Activated CD4-positive, alpha-beta T cell treated with anti-CD3 and anti-CD28 coated beads, Interleukin-2, Interleukin-6, amounts not matched to agents 100 ng/mL and 50 ng/mL, durations not matched to agents 16 hours and 8 hours (primary cell): ENCODE data around the gene GAK.
A peak's percentile ranks its signal among the peaks of the same experiment; 100 is the strongest.

Source experiments
- DNase-seq: peaks from one replicate; pipeline ENCODE4 v3.0.0-alpha.2; 2020

The GAK gene

DNA sequence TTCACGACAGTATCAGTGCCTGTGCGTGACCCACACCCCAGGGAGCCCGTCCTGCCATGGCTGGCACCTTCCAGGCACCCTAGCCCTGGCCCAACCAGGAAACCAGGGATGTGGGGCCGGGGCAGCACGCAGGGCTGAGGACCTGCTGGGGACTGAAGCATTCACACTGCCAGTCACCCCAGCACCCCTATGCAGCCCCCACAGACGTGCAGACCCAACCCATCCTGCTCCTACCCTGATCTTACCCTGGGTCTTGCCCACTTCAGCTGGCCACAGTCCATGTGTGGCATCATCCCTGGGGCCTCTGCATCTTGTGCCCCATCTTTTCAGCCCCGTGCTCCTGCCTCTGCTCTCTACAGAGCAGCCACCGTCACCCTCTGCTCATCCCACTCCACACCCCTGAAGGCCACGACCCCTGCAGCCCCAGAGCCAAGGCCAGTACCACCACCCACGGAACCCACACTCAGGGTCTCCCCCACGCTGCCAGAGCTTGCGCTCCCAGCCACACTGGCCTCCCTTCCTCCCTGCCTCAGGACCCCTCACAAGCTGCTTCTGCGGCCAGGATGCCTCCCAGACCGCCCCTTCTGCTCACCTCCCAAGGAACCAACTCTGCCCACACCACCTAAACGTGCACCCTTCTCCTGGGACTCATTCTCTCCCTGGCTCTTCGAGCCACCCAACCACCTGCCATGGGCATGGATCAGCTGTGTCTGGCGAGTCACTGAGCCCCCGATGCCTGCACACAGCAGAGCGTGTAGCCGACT lies 25.6 kb downstream of the GAK start:
- DNase-seq, result no peak

DNA sequence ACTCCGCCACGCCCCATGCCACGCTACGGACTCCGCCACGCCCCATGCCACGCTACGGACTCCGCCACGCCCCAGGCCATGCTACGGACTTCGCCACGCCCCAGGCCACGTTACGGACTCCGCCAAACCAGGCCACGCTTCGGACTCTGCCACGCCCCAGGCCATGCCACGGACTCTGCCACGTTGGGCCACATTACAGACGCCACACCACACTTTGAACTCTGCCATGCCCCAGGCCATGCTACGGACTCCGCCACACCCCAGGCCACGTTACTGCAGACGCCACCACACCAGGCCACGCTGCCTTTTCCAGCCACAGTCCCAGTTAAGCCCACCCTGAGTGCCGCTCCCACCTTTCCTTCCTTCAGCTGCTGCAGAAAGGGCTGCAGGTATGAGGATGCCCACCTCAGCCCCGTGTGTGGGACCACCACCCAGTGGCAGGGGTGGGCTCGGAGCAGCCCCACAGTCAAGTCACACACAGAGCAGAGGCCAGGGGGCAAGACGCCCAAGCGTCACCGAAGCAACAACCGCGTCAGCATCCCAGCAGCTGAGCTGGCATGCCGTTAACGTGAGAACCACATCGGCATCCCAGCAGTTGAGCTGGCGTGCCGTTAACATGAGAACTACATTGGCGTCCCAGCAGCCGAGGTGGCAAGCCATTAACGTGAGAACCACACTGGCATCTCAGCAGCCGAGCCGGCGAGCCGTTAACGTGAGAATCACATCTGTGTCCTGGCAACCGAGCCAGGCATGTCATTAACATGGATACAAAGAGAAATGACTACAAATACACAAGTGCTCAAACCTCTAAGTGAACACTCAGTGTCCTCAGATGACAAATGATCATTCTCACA lies 26.4 kb downstream of the GAK start:
- no peak for DNase-seq

DNA sequence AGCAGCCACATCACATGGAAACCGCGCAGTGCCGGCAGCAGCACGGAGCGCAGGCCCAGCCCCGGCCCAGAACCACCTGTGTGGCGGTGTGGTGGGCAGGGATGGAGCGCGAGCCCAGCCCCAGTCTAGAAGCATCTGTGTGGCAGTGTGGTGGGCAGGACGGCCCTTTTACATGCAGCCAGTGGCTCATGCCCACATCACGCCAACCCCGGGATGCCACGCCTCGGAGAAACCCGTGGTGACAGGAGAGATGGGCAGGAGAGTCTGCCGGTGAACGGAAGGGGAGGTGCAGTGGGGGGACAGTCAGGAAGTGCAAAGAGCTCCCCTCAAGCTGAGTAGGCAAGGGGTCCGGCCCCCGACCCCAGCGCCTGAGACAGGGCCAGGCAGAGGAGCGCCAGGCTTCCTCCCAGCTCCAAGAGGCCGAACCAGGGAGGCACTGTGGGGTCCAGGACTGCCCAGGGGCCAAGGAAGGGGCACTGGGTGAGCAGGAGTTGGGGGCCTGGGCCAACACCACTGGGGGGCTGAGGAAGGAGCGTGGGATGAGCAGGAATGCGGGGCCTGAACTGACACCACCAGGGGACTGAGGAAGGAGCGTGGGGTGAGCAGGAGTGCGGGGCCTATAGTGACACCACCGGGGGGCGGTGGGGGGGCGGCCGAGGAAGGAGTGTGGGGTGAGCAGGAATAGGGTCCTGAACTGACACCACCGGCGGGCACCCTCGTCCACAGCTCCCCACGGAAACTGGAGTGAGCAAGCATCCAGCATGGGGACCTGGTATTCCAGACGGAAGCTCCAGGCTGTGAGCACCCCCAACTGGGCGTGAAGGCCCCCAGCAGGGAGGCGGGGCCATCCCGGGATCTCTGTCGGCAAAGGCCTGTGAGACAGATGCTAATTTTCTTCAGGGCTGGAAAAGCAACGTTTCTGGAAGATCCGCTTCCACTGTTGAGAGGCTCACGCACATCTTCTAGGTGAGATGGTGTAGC lies 28.8 kb downstream of the GAK start:
- no peak for DNase-seq

DNA sequence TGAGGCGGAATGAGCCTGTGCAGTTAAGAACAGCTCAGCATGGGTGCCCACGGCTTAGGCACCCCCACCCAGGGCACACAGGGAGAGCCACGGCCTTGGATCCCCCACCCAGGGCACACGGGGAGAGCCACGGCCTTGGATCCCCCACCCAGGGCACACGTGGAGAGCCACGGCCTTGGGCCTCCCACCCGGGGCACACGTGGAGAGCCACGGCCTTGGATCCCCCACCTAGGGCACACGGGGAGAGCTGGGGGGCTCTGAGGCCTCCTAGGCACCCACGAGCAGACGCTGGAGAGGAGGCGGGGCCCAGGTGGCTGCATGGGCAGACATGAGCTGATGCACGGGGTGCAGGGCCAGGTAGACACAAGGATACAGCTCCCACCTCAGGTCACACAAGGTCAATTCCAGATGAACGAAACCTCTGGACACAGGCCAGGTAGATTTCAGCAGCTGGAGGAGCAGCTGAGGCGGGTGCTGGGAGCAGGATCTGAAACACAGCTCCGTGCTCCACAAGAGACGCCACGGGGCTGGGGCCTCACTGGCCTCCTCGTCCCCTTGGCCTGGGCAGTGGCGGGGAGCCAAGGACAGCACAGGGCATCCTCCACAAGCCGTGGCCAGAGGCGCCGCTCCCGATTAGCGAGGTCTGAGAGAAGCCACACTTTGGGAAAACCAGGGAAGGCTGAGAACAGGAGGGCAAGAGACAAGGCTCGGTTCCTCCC lies 30.8 kb downstream of the GAK start:
- DNase-seq, result no peak

DNA sequence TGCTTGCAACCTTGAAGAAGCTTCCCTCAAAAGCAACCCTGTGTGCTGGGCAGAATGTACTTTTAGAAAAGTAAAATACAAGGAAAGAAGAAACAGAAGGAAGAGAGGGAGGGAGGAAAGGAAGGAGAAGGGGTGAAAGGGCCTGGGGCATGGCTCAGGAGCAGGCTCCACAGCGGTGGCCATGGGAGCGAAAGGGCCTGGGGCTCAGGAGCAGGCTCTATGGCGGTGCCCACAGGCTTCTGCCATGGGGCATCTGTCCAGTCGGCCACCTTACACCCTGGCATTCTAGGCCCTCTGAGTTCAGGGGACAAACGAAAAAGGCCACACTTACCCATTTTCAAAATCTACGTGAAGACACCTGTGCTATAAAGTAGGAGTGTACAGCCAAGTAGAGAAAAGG lies 31.4 kb downstream of the GAK start:
- DNase-seq, result no peak

DNA sequence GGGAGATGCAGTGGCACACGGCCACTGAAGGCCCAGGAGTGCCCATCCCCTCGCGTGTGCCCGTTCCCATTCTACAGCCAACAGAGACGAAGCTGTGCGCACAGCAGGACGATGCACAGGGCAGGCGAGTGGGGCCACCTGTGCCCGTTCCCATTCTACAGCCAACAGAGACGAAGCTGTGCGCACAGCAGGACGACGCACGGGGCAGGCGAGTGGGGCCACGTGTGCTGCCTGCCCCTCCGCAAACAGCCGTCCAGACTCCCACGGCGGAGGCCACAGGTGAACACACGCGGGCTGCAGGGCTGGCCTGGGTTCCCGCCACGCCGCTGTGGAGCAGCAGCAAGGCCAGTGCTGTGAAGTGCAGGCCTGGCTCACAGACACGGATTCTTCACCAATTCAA lies 32.0 kb downstream of the GAK start:
- DNase-seq, result no peak

DNA sequence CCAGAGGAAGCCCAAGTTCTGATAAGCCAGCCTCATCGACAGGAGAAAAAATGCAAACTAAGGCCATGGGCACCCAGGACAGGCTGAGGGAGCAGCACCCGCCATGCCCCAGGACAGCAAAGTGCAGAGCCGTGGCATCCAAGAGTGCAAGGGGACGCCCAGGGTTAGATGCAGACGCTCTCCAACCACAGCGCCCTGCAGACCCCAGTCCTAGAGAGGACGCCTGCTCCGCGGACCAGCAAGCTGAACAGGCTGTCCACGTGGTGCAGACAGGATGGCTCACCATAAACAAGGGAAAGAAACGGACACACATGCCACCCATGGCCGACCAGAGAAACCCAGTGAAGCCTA lies 32.6 kb downstream of the GAK start:
- DNase-seq, result no peak

DNA sequence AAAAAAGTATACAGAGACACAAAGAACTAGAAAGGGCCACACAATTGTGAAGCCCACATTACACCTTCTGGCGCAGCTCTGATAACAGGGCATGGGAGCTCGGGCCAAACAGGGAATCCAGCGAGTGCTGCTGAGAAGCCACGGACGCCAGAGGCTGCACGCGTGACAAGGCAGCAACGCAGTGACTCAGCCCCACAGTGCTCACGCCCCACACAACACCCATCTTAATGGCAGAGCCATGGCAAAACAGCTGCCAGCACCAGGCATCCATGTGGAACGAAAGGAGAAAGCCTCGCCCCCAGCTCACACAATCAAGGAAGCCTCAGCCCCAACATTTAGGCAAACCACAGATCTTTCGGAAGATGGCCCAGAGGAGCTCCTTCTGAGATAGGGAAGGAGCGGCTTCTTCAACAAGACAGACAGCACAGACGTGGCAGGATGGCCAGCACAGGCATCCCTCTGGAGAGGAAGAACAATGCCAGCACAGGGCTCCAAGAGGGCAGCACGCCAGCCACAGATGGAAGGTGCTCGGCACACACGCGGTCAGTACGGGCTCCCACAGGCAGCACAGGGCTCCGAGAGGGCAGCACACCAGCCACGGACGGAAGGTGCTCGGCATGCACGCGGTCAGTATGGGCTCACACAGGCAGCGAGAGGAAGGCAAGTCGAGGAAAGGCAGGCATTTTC lies 33.1 kb downstream of the GAK start:
- no peak for DNase-seq

DNA sequence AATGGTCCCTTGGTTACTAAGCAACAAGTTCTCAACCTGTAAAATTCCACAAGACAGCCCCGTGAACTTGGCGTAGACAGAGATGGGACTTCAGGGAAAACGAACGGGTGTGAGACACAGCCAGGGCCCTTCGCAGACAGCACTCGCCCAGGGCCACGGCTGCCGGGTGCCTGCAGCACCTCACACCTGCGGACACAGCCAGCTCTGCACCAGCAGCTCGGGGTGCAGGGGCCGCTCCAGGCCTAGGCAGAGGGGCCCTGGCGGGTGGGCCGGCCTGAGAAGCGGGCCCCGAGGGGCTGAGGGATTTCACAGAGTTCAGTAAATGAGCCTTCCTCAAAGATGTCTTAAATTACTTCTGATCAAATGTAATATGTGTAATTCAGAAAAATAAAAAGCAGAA lies 34.0 kb downstream of the GAK start:
- DNase-seq, result no peak

DNA sequence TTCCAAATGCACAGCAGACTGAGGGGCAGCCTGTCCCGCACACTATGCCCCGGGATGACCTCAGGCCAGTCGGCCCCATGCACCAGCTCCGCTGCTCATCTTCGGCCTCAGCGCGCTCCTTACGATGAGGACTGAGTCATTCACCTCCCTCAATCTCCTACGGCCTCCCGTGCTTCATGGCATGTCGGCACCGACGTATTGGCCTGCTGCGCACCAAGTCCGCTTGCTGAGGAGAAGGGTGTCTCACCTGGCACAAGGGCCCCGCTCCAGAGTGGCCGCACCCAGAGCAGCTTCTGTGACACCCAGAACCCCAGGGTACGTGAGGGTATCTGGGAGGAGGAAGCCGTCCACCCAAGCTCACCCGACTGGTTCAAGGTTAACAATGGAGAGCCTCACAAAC lies 35.5 kb downstream of the GAK start:
- DNase-seq, result no peak

DNA sequence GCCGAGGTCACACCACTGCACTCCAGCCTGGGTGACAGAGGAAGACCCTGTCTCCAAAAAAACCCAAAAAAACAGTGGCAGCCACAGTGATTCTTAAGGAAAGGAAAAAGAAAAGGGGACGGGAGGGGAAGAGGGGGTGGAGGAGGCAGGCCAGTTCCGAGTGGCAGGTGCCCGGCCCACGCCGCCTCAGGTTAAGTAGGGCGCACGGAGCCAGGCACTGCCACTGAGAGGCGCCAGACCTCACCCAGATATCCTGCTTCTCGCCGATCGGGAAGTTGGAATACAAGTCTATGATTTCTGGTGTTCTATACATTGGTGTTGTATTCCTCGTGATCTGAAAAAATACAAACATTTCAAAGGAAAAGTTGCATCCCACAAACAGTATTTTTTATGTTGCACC lies 35.9 kb downstream of the GAK start:
- DNase-seq, result no peak

DNA sequence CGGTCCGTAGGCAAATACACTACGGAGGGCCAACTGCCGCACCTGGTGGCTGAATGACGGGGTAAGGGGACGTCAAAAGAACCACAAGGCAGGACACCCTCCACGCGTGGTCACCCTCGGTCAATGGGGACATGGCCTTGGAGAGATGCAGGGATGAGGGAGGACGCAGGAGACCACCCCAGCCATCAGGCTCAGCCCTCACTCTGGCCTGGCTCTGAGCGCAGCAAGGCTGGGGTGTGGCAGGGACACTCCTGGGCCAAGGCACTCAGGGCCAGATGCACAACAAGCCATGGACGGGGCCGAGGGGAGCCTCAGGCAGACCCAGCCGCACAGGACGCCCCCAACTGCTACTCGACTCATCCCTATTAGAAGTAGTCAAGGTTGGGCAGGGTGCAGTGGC lies 36.5 kb downstream of the GAK start:
- no peak for DNase-seq

DNA sequence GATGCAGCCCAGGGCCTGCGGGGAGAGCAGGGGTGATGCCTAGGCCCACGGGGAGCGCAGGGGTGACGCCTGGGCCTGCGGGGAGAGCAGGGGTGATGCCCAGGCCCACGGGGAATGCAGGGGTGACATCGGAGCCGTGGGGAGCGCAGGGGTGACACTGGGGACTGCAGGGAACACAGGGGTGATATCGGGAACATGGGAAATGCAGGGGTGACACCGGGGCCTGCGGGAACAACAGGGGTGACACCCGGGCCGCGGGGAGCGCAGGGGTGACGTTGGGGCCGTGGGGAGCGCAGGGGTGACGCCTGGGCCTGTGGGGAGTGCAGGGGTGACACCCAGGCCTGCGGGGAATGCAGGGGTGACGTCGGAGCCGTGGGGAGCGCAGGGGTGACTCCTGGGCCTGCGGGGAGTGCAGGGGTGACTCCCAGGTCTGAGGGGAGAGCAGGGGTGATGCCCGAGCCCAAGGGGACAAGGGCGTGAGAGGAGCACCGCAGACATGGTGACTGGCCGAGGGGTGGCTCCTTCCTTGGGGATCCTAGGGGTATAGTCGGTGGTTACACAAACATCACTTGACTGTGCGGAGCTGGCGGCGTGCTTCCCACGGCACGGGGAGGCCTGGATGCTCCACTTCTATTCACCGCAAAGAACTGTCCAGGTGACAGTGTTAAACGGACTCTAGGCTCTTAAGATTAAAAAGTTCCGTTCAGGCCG lies 38.0 kb downstream of the GAK start:
- DNase-seq, result no peak

DNA sequence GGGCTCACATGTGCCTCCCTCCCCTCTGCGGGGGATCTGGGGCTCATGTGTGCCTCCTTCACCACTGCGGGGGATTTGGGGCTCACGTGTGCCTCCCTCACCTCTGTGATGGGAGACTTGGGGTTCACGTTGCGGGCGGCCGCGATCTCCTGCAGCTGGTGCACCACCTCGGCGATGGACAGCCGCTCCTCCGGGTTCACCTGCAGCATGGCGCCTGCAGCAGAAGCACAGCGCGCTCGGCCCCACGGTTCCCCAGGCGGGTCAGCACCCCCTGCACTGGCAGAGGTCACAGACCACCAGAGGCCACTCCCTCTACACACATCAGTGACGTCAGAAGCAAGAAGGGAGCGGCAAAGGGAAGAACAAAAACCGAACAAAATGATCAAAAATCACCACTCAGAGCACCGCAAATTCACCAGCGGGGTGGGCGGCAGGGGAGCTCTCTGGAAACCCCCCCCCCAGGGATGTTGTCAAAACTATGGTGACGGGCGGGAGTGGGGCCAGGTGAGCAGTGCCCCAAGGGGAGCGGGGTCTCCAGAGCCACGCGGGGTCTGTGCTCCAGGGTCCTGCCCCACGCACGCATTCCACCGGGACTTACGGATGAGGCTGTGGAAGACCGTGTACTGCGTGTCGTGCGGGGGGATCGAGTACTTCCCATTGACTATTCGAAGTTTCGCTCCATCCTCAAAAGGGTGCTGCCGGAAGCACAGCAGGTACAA lies 38.7 kb downstream of the GAK start:
- no peak for DNase-seq

DNA sequence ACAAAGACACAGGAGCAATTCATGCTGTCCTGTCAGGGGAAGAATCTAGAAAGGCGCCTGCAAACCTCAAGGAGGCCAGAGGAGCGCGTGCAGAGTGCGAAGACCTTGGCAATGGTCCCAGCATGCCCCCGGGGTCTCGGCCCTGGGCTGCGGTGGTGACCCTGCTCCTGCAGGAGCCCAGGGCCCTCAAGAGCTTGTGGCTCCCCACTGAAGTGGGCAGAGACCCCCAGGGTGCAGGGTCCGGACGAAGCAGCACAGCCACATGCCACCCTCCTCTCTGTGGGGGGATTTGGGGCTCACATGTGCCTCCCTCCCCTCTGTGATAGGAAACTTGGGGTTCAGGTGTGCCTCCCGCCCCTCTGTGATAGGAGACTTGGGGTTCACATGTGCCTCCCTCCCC lies 39.3 kb downstream of the GAK start:
- no peak for DNase-seq

DNA sequence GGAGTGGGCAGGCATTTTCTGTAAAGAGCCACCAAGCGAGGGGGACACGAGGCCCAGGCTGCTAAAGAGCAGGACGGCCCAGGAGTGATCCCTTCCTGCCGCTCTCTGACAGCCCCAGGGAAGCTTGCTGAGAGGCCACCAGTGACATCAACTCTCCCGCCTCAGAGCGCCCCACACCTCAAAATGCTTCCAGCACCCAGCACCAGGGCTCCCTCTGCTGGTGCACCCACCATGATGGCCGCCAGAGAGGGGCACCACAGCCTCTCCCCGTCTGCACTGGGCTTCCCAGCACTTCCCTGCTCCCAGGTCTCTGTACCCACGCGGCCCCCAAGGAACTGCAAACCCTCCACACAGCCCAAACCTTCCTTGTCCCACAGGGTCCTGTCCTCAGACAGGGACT lies 40.4 kb downstream of the GAK start:
- peak; percentile 18 for DNase-seq

DNA sequence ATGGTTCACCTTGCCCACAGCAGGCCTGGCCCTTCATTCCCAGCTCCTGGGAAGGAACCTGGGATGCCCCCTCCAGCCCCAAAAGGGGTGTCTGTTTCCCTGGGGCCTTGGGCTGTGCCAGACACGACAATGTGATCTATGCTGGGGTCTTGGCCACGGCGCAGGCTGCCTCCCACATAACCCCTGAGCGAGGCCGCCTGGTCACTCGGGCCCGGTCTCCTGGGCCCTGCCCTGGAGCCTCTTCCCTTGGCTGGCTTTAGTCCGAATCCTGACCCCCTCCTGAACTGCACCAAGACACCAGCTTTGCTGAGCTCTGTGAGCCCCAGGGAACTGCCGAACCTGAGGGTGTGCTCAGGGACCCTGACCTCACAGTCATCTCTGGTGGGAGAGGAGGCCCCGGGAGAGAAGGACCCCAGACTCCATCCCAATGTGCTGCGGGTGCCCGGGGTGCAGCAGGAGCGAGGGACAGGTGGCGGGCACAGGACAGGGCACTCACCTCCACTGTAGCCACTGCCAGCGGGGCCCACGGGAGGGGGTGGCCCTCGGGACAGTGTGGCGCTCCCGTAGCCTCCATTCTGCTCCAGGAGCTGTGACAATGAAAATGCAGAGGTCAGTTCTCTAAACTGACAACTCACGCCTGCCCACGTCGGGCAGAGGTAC lies 42.0 kb downstream of the GAK start:
- DNase-seq, result no peak

DNA sequence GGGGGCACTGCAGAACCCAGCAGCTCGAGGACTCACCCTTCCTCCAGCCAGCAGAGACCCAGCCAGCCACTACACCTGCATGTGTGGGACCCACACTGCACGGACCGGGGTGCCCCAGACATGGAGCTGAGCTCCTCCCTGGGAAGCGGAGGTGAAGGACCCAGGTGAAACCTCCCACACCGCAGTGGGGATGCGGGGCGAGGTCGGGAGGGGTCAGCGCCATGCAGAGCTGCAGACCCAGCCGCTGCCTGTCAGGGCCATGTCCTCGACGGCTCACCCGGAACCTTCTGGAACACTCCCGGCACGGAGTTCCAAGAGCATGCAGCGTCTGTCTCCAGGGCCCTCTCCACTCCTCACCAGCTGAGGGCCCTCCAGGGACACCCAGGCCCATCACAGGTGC lies 42.6 kb downstream of the GAK start:
- DNase-seq, result no peak

DNA sequence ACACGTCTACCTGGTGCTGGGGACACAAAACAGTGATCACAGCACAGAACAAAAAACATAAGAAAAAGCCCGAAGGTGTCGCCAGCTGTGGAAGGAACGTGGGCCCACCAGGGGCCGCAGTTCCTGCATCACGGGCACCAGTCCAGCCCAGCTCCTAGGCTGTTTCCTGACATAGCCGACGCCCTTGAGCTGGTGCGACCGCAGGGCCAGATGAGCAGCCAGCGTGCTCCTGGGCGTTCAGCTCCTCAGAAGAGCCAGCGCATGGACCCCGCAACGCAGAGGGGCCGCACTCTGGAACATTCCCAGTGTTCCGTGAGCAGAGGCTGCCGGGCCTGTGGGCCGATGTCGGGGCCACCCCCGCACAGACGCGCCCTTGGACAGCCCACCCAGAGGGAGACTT lies 44.1 kb downstream of the GAK start:
- no peak for DNase-seq
